ENCODE measurements around the gene SHMT2. TPM values are rescaled to one million over a fixed set of nuclear protein-coding genes. Genes with fewer than 3 reads are reported as not detected.

The SHMT2 gene
- total RNA-seq, 1 donor from 2014 or later = 197 TPM

GRCh38 chr12:57222286-57223190 is 7.0 kb upstream of the SHMT2 start:
- H3K36me3 Mint-ChIP-seq (ENCODE audit: low read depth, unreplicated experiment) = peaks cover 8% of the 10 kb centered on the region
- no peak overlapping the region for H3K4me3 ChIP-seq (ENCODE audit: insufficient read depth, low read depth, low read length)
- H3K27ac Mint-ChIP-seq (ENCODE audit: unreplicated experiment) = no peak overlapping the region
- H3K9me3 ChIP-seq (ENCODE audit: insufficient read depth, low read depth, low read length) = peaks cover under 1% of the 10 kb centered on the region
- no peak overlapping the region for H3K4me2 ChIP-seq (ENCODE audit: low read length)
- peaks cover 70% of the 10 kb centered on the region for H3K27me3 ChIP-seq (ENCODE audit: insufficient read depth, low read length)
- peaks cover 4% of the 10 kb centered on the region for H3K9me3 Mint-ChIP-seq (ENCODE audit: unreplicated experiment)
- H3K27ac ChIP-seq (ENCODE audit: low read depth, low read length) = no peak overlapping the region
- H3K79me2 ChIP-seq (ENCODE audit: insufficient read depth, low read length) = no peaks in the 10 kb centered on the region
- no peak for FAIRE-seq
- H3K4me1 ChIP-seq (ENCODE audit: insufficient read depth, low read length) = peaks cover 7% of the 10 kb centered on the region
- no peaks in the 10 kb centered on the region for H3K36me3 ChIP-seq (ENCODE audit: insufficient read depth, low read length)
- H3K4me3 Mint-ChIP-seq (ENCODE audit: unreplicated experiment) = no peak overlapping the region
- H3K9ac ChIP-seq (ENCODE audit: low read length) = no peak overlapping the region
- H4K20me1 ChIP-seq (ENCODE audit: insufficient read depth, low read length) = peaks cover 32% of the 10 kb centered on the region
- TF ChIP-seq EZH2 (IDR thresholded peaks at IDR 0.05; ENCODE audit: insufficient read depth, low read length) = no peak
- TF ChIP-seq CTCF (IDR thresholded peaks at IDR 0.05; ENCODE audit: insufficient read depth, low read depth, low read length) = no peak
- peaks cover 81% of the 10 kb centered on the region for H3K27me3 Mint-ChIP-seq (ENCODE audit: low read depth, unreplicated experiment)
- no peak overlapping the region for H2AFZ ChIP-seq (ENCODE audit: low read depth, low read length)
- peaks cover 21% of the 10 kb centered on the region for H3K4me1 Mint-ChIP-seq (ENCODE audit: low read depth, unreplicated experiment)
- no peak for DNase-seq (ENCODE audit: low read depth)

- Histone ChIP-seq H3K4me2 (ENCODE audit: low read length) (no peak overlapping the region), H3K4me3 (ENCODE audit: insufficient read depth, low read depth, low read length) (no peak overlapping the region), H3K79me2 (ENCODE audit: insufficient read depth, low read length) (no peaks in the 10 kb centered on the region), H3K27me3 (ENCODE audit: insufficient read depth, low read length) (peaks cover 63% of the 10 kb centered on the region), H3K9ac (ENCODE audit: low read length) (no peak overlapping the region), H2AFZ (ENCODE audit: low read depth, low read length) (no peak overlapping the region), H3K36me3 (ENCODE audit: insufficient read depth, low read length) (no peaks in the 10 kb centered on the region), H3K27ac (ENCODE audit: low read depth, low read length) (no peak overlapping the region), H3K9me3 (ENCODE audit: insufficient read depth, low read depth, low read length) (no peaks in the 10 kb centered on the region), H4K20me1 (ENCODE audit: insufficient read depth, low read length) (peaks cover 23% of the 10 kb centered on the region), H3K4me1 (ENCODE audit: insufficient read depth, low read length) (peaks cover 7% of the 10 kb centered on the region)
- Mint-ChIP-seq H3K27ac (ENCODE audit: unreplicated experiment) (peak overlapping the region; percentile 9), H3K9me3 (ENCODE audit: unreplicated experiment) (peaks cover 4% of the 10 kb centered on the region), H3K4me1 (ENCODE audit: low read depth, unreplicated experiment) (peaks cover 23% of the 10 kb centered on the region), H3K27me3 (ENCODE audit: low read depth, unreplicated experiment) (peaks cover 73% of the 10 kb centered on the region), H3K36me3 (ENCODE audit: low read depth, unreplicated experiment) (peaks cover 8% of the 10 kb centered on the region), H3K4me3 (ENCODE audit: unreplicated experiment) (peak overlapping the region; percentile 45)
- no peak for TF ChIP-seq CTCF (IDR thresholded peaks at IDR 0.05; ENCODE audit: insufficient read depth, low read depth, low read length)
- no peak for TF ChIP-seq EZH2 (IDR thresholded peaks at IDR 0.05; ENCODE audit: insufficient read depth, low read length)
- DNase-seq (ENCODE audit: low read depth) (no peak), FAIRE-seq (no peak)
Observed at GRCh38 chr12:57223191-57224165, 6.0 kb upstream of the SHMT2 start.
